DND-41 (cell line): ENCODE data around the gene TRDMT1.

ENCODE experiments used
- ATAC-seq: fragments of 200-7000 bp; cut with Tn5 transposase; 3 replicates; pipeline ENCODE4 v1.9.1; 2021; ENCODE audit warnings: low read depth; ENCODE audit not compliant: insufficient read depth
- DNase-seq: peaks from one replicate; pipeline ENCODE4 v3.0.0-alpha.2; 2020
- H2AFZ ChIP-seq: 2 replicates; pipeline ENCODE4 v1.6.0; 2012; ENCODE audit warnings: low read depth, low read length
- H3K27ac ChIP-seq: 2 replicates; pipeline ENCODE4 v1.5.1; 2012; ENCODE audit warnings: low read length, inconsistent platforms
- H3K27me3 ChIP-seq: fragments of 200-600 bp; sonication (generic); 2 replicates; pipeline ENCODE4 v1.6.0; 2012; ENCODE audit warnings: low read length, mild to moderate bottlenecking, inconsistent platforms; ENCODE audit not compliant: insufficient read depth, poor library complexity
- H3K36me3 ChIP-seq: 2 replicates; pipeline ENCODE4 v1.5.1; 2012; ENCODE audit warnings: low read length, inconsistent platforms; ENCODE audit not compliant: insufficient read depth
- H3K4me1 ChIP-seq: 2 replicates; pipeline ENCODE4 v1.5.1; 2012; ENCODE audit warnings: mild to moderate bottlenecking, low read length; ENCODE audit not compliant: insufficient read depth
- H3K4me2 ChIP-seq: 2 replicates; pipeline ENCODE4 v1.6.0; 2012; ENCODE audit warnings: mild to moderate bottlenecking, moderate library complexity, low read length, inconsistent platforms; ENCODE audit not compliant: insufficient read depth
- H3K4me3 ChIP-seq, 2 experiments: fragments of 200-600 bp in 1 of 2; shearing (Covaris generic) in 1 of 2; 2 replicates each; pipeline ENCODE4 v1.5.1; 2012 to 2016; ENCODE audit warnings: inconsistent platforms in 2 of 2, low read length in 2 of 2, mild to moderate bottlenecking in 2 of 2, low read depth in 1 of 2, moderate library complexity in 1 of 2
- H3K79me2 ChIP-seq: 2 replicates; pipeline ENCODE4 v1.6.0; 2012; ENCODE audit warnings: low read length, inconsistent platforms; ENCODE audit not compliant: insufficient read depth
- H3K9ac ChIP-seq: 2 replicates; pipeline ENCODE4 v1.6.0; 2012; ENCODE audit warnings: low read depth, mild to moderate bottlenecking, inconsistent platforms, low read length, moderate library complexity
- H3K9me3 ChIP-seq: 2 replicates; pipeline ENCODE4 v1.5.1; 2012; ENCODE audit warnings: low read length, moderate library complexity, mild to moderate bottlenecking, inconsistent platforms; ENCODE audit not compliant: insufficient read depth, severe bottlenecking
- H4K20me1 ChIP-seq: 2 replicates; pipeline ENCODE4 v1.6.0; 2012; ENCODE audit warnings: low read length; ENCODE audit not compliant: insufficient read depth
- CTCF ChIP-seq: IDR thresholded peaks from 2 replicates; pipeline ENCODE4 v1.5.1; 2012; ENCODE audit warnings: borderline replicate concordance, low read length, moderate library complexity, mild to moderate bottlenecking; ENCODE audit not compliant: poor library complexity, severe bottlenecking; ENCODE audit errors: extremely low read depth
- EZH2 ChIP-seq: IDR thresholded peaks from 3 replicates; pipeline ENCODE4 v1.6.1; 2012; ENCODE audit warnings: borderline replicate concordance, low read depth, mild to moderate bottlenecking, moderate library complexity, low read length, inconsistent platforms; ENCODE audit not compliant: severe bottlenecking

TRDMT1 gene

GRCh38 chr10:17241611-17242333 lies 40.3 kb upstream of the TRDMT1 start:
- ATAC-seq (no peak), DNase-seq (no peak)
- Histone ChIP-seq H3K27me3 (no peaks in the 10 kb centered on the region), H3K4me2 (no peak overlapping the region), H3K27ac (no peak overlapping the region), H3K4me3 (no peak overlapping the region), H3K9ac (no peak overlapping the region), H4K20me1 (no peaks in the 10 kb centered on the region), H2AFZ (no peak overlapping the region), H3K4me1 (no peaks in the 10 kb centered on the region), H3K9me3 (no peaks in the 10 kb centered on the region), H3K36me3 (peaks cover 13% of the 10 kb centered on the region; the same call in 1 of the 2 replicates), H3K79me2 (no peaks in the 10 kb centered on the region)
- TF ChIP-seq CTCF (no peak), EZH2 (no peak)

- Histone ChIP-seq H3K27ac (no peak overlapping the region), H3K36me3 (peaks cover 25% of the 10 kb centered on the region), H3K27me3 (no peaks in the 10 kb centered on the region), H3K79me2 (no peaks in the 10 kb centered on the region), H2AFZ (no peak overlapping the region), H3K4me1 (no peaks in the 10 kb centered on the region), H4K20me1 (peaks cover 3% of the 10 kb centered on the region; the same call in 1 of the 2 replicates), H3K9ac (no peak overlapping the region), H3K9me3 (no peaks in the 10 kb centered on the region), H3K4me3 (no peak overlapping the region), H3K4me2 (no peak overlapping the region)
- no peak for DNase-seq
- TF ChIP-seq CTCF (no peak), EZH2 (no peak)
- ATAC-seq, result no peak
These were observed 39.1 kb upstream of the TRDMT1 start for GRCh38 chr10:17240616-17241015.

GRCh38 chr10:17240096-17240495 lies 38.6 kb upstream of the TRDMT1 start:
- Histone ChIP-seq H3K27me3 (no peaks in the 10 kb centered on the region), H3K27ac (no peak overlapping the region), H4K20me1 (peaks cover 8% of the 10 kb centered on the region), H3K9ac (no peak overlapping the region), H3K9me3 (no peaks in the 10 kb centered on the region), H3K36me3 (peaks cover 30% of the 10 kb centered on the region), H2AFZ (no peak overlapping the region), H3K4me1 (no peaks in the 10 kb centered on the region), H3K4me2 (no peak overlapping the region), H3K79me2 (no peaks in the 10 kb centered on the region), H3K4me3 (no peak overlapping the region)
- no peak for TF ChIP-seq CTCF
- TF ChIP-seq EZH2, result no peak
- DNase-seq, result no peak
- ATAC-seq, result no peak
